Endothelial cell of umbilical vein (primary cell): Measurements from ENCODE around the gene CKB. TPM values are rescaled to one million over a fixed set of nuclear protein-coding genes. Genes with fewer than 3 reads are reported as not detected.

Experiments
- BruUV-seq: library from RNA; stranded (reverse); fragments of 400-500 nt; replicated peaks from 2 replicates; lab custom pipeline; 2021; lab: Mats Ljungman, UMichigan
- CTCF ChIA-PET: fragments of 300-600, 350-600 bp; sonication (Branson Sonifier 250); formaldehyde crosslinking; loops from one replicate; lab custom pipeline; 2021; ENCODE audit warnings: antibody characterized with exemption, inconsistent platforms; lab: Charles Lee
- POLR2A ChIA-PET: fragments of 300-600, 350-600 bp; sonication (Branson Sonifier 250); formaldehyde crosslinking; loops from one replicate; lab custom pipeline; 2021; ENCODE audit warnings: antibody characterized with exemption, inconsistent platforms; lab: Charles Lee
- DNase-seq: peaks from one replicate; pipeline ENCODE4 v3.0.0-alpha.2; 2011; ENCODE audit warnings: low read depth, low spot score
- FAIRE-seq: peaks from 2 replicates; lab custom pipeline; 2011; peaks lifted over from hg19 to GRCh38; lab: Jason Lieb, UNC
- H2AFZ ChIP-seq: 2 replicates; pipeline ENCODE4 v1.6.0; 2012; ENCODE audit warnings: low read depth, low read length, control low read depth, inconsistent platforms
- H3K27ac ChIP-seq: 2 replicates; pipeline ENCODE4 v1.5.1; 2011; ENCODE audit warnings: low read depth, mild to moderate bottlenecking, control low read depth, low read length, moderate library complexity; ENCODE audit not compliant: insufficient read depth
- H3K27me3 ChIP-seq, 2 experiments: 2 replicates each; pipeline versions ENCODE4 v1.6.0 to v1.6.1; 2011; ENCODE audit warnings: low read length in 2 of 2, mixed read lengths in 1 of 2; ENCODE audit not compliant: control insufficient read depth in 2 of 2, insufficient read depth in 2 of 2
- H3K36me3 ChIP-seq, 2 experiments: 2 replicates in 1 of 2; 3 replicates in 1 of 2; pipeline ENCODE4 v1.5.1; 2011; ENCODE audit warnings: low read length in 2 of 2, mild to moderate bottlenecking in 1 of 2, moderate library complexity in 1 of 2; ENCODE audit not compliant: control insufficient read depth in 2 of 2, insufficient read depth in 2 of 2; ENCODE audit errors: extremely low read depth in 1 of 2
- H3K4me1 ChIP-seq: 3 replicates; pipeline ENCODE4 v1.5.1; 2011; ENCODE audit warnings: mild to moderate bottlenecking, low read length; ENCODE audit not compliant: control insufficient read depth, insufficient read depth; ENCODE audit errors: extremely low read depth
- H3K4me2 ChIP-seq: 2 replicates; pipeline ENCODE4 v1.6.1; 2011; ENCODE audit warnings: low read length, control low read depth, mixed read lengths; ENCODE audit not compliant: insufficient read depth
- H3K4me3 ChIP-seq, 3 experiments: fragments of 200-600 bp in 1 of 3; sonication (generic), shearing (Covaris generic) in 1 of 3; replicated peaks in 1 of 3; 2 replicates each; pipeline ENCODE4 v1.5.1; 2011 to 2016; ENCODE audit warnings: control low read depth in 3 of 3, low read length in 3 of 3, mild to moderate bottlenecking in 2 of 3, inconsistent platforms in 1 of 3, low read depth in 1 of 3, moderate library complexity in 1 of 3; ENCODE audit not compliant: insufficient read depth in 1 of 3
- H3K79me2 ChIP-seq: 2 replicates; pipeline ENCODE4 v1.6.0; 2012; ENCODE audit warnings: low read length, inconsistent platforms; ENCODE audit not compliant: control insufficient read depth, insufficient read depth
- H3K9ac ChIP-seq: replicated peaks from 2 replicates; pipeline ENCODE3; 2011; ENCODE audit warnings: low read length, control low read depth; ENCODE audit not compliant: insufficient read depth; ENCODE audit errors: extremely low read depth
- H3K9me1 ChIP-seq: replicated peaks from 3 replicates; pipeline ENCODE4 v1.6.0; 2011; ENCODE audit warnings: mild to moderate bottlenecking, low read length; ENCODE audit not compliant: control insufficient read depth, insufficient read depth; ENCODE audit errors: extremely low read depth
- H3K9me3 ChIP-seq: replicated peaks from 2 replicates; pipeline ENCODE4 v1.5.1; 2012; ENCODE audit warnings: low read length, inconsistent platforms; ENCODE audit not compliant: control insufficient read depth, insufficient read depth
- H4K20me1 ChIP-seq: replicated peaks from 2 replicates; pipeline ENCODE3; 2011; ENCODE audit warnings: mild to moderate bottlenecking, low read length; ENCODE audit not compliant: control insufficient read depth, insufficient read depth; ENCODE audit errors: extremely low read depth
- CTCF ChIP-seq, 2 donors: IDR thresholded peaks; 1 replicate in 1 of 2; 2 replicates in 1 of 2; pipeline ENCODE4 v1.5.1; 2011; ENCODE audit warnings: low read length in 2 of 2, mild to moderate bottlenecking in 2 of 2, moderate library complexity in 2 of 2, control low read depth in 1 of 2, inconsistent platforms in 1 of 2, low read depth in 1 of 2; ENCODE audit not compliant: insufficient read depth in 1 of 2; ENCODE audit errors: extremely low read depth in 1 of 2
- EZH2 ChIP-seq: IDR thresholded peaks from 2 replicates; pipeline ENCODE4 v1.6.1; 2012; ENCODE audit warnings: borderline replicate concordance, low read depth, mild to moderate bottlenecking, moderate library complexity, low read length, inconsistent platforms; ENCODE audit not compliant: severe bottlenecking
- FOS ChIP-seq: IDR thresholded peaks from 2 replicates; pipeline ENCODE4 v1.6.1; 2011; ENCODE audit warnings: mild to moderate bottlenecking, low read length, moderate library complexity, borderline replicate concordance; ENCODE audit not compliant: insufficient read depth
- GATA2 ChIP-seq: IDR thresholded peaks from 2 replicates; pipeline ENCODE4 v1.7.0; 2011; ENCODE audit warnings: low read depth, mild to moderate bottlenecking, moderate library complexity, mixed read lengths, low read length; ENCODE audit not compliant: insufficient read length, insufficient read depth
- JUN ChIP-seq: IDR thresholded peaks from 2 replicates; pipeline ENCODE4 v1.6.1; 2011; ENCODE audit warnings: borderline replicate concordance, low read depth; ENCODE audit not compliant: insufficient read length, insufficient read depth
- MYC ChIP-seq: IDR thresholded peaks from one replicate; pipeline ENCODE4 v1.6.1; 2011; ENCODE audit warnings: mild to moderate bottlenecking, low read depth, low read length
- POLR2A ChIP-seq: IDR thresholded peaks from 2 replicates; pipeline ENCODE4 v1.6.1; 2012; ENCODE audit warnings: low read depth, mild to moderate bottlenecking, control low read depth, low read length
- POLR2AphosphoS5 ChIP-seq: IDR thresholded peaks from 2 replicates; pipeline ENCODE4 v1.6.1; 2012; ENCODE audit warnings: low read depth, mild to moderate bottlenecking, control low read depth, low read length, moderate library complexity; ENCODE audit not compliant: insufficient read depth
- dilution Hi-C: fragments of 300-500 bp; cut with MboI; formaldehyde crosslinking; loops from one replicate; pipeline ENCODE4 v1.15.0; 2019; ENCODE audit warnings: low sequenced_read_pairs; ENCODE audit not compliant: extremely low pct_ligation_motif_present
- intact Hi-C: fragments of 100-400 bp; cut with micrococcal nuclease; formaldehyde crosslinking; loops from one replicate; pipeline ENCODE4 v1.10.0; 2022
- polyA plus RNA-seq, 4 experiments: library from polyadenylated mRNA; depleted of rRNA in 3 of 4; stranded (reverse) in 3 of 4; unstranded in 1 of 4; fragments of >200 nt; gene quantifications; 2 replicates each; pipeline versions ENCODE4 v1.2.1 to v1.2.3, GENCODE V29; 2011 to 2012; ENCODE audit warnings: missing spikeins in 1 of 4
- total RNA-seq: library from RNA; stranded (reverse); gene quantifications from 2 replicates; pipeline ENCODE4 v1.2.3, GENCODE V29; 2021

The CKB gene
- total and polyA plus RNA-seq, 2 donors (not counting 3 experiments of a cell fraction or from before 2014, with no cell fraction given): 4.0 to 6.9 TPM

GRCh38 chr14:103474893-103475292 lies 47.7 kb downstream of the CKB start:
- no peaks in the 10 kb centered on the region for H4K20me1 ChIP-seq
- TF ChIP-seq FOS: no peak
- TF ChIP-seq CTCF (IDR thresholded peaks at IDR 0.05; ENCODE audit: extremely low read depth in 1 of 2, insufficient read depth in 1 of 2, low read depth in 1 of 2, low read length in 2 of 2): no peak
- no peak for TF ChIP-seq JUN
- TF ChIP-seq POLR2AphosphoS5: no peak
- TF ChIP-seq MYC: no peak
- no peak for TF ChIP-seq GATA2
- TF ChIP-seq EZH2: no peak
- TF ChIP-seq POLR2A: no peak
- DNase-seq: no peak
- H3K9me1 ChIP-seq: no peaks in the 10 kb centered on the region
- POLR2A ChIA-PET: no interaction called here
- H3K4me1 ChIP-seq: no peaks in the 10 kb centered on the region
- H3K27ac ChIP-seq: no peak overlapping the region
- H3K36me3 ChIP-seq: peaks cover 17 to 27% of the 10 kb centered on the region in 2 experiments
- H3K27me3 ChIP-seq: no peaks in the 10 kb centered on the region
- H2AFZ ChIP-seq: no peak overlapping the region
- H3K4me2 ChIP-seq: no peak overlapping the region
- no peak overlapping the region for H3K9ac ChIP-seq
- no peaks in the 10 kb centered on the region for H3K79me2 ChIP-seq
- no peaks in the 10 kb centered on the region for H3K9me3 ChIP-seq
- dilution Hi-C loops (no loop called here), intact Hi-C loops (no loop called here)
- CTCF ChIA-PET: no interaction called here
- no peak overlapping the region for H3K4me3 ChIP-seq
- FAIRE-seq: no peak
- BruUV-seq: no TSS peak
